ENCODE measurements around the gene MED15. TPM values are rescaled to one million over a fixed set of nuclear protein-coding genes. Genes with fewer than 3 reads are reported as not detected.

The MED15 gene
- total and polyA plus RNA-seq, 3 experiments from 2014 or later: 98.0 to 120 (median 106) TPM

- Histone ChIP-seq H3K4me3 (ENCODE audit: low read length) (no peak overlapping the region), H3K27ac (ENCODE audit: low read depth, low read length) (no peak overlapping the region), H3K9me3 (ENCODE audit: low read length) (no peaks in the 10 kb centered on the region), H3K36me3 (ENCODE audit: insufficient read depth, low read length) (peaks cover 82% of the 10 kb centered on the region), H3K4me1 (ENCODE audit: insufficient read depth, low read length) (peaks cover 34% of the 10 kb centered on the region), H3K27me3 (ENCODE audit: insufficient read depth, low read length, poor library complexity, severe bottlenecking) (no peaks in the 10 kb centered on the region)
- ChIA-PET CTCF (interaction anchor here (0.8 to 6.1 kb wide), 3 partner anchors 11 to 158 kb away, joined by 3 to 25 read pairs (median 19); no protein-coding TSS in a partner anchor), POLR2A (interaction anchor here (0.6 to 0.7 kb wide), 3 partner anchors 8 to 469 kb away, joined by 3 to 6 read pairs (median 4); no protein-coding TSS in a partner anchor)
- Mint-ChIP-seq H3K36me3 (peaks cover 0 to 97% (median 17%) of the 10 kb centered on the region in 3 donors), H3K4me1 (peaks cover 59 to 82% (median 62%) of the 10 kb centered on the region in 3 donors), H3K27me3 (no peaks in the 10 kb centered on the region), H3K9me3 (no peaks in the 10 kb centered on the region), H3K27ac (peak overlapping the region in 5 of 8 donors; percentile 19 to 66 (median 55)), H3K4me3 (peak overlapping the region in 1 of 7 donors; percentile 71)
- no peak for DNase-seq
These were observed 68.5 kb downstream of the MED15 start for GRCh38 chr22:20575724-20576444.

- Mint-ChIP-seq H3K27ac (peak overlapping the region in 7 of 8 donors; percentile 29 to 88 (median 66)), H3K27me3 (no peaks in the 10 kb centered on the region), H3K36me3 (peaks cover 0 to 96% (median 17%) of the 10 kb centered on the region in 3 donors), H3K4me3 (peak overlapping the region in 2 of 7 donors; percentile 56 to 71), H3K4me1 (peaks cover 53 to 81% (median 58%) of the 10 kb centered on the region in 3 donors), H3K9me3 (no peaks in the 10 kb centered on the region)
- POLR2A ChIA-PET: no interaction called here
- peak in 1 of 5 donors; percentile 31 for DNase-seq
- no peaks in the 10 kb centered on the region for H3K27me3 ChIP-seq (ENCODE audit: insufficient read depth, low read length, poor library complexity, severe bottlenecking)
- CTCF ChIA-PET: interaction anchor here (5.3 to 6.1 kb wide), 2 partner anchors 10 to 23 kb away, joined by 25 to 38 read pairs; no protein-coding TSS in a partner anchor
- no peak overlapping the region for H3K4me3 ChIP-seq (ENCODE audit: low read length)
- peaks cover 28% of the 10 kb centered on the region for H3K4me1 ChIP-seq (ENCODE audit: insufficient read depth, low read length)
- no peaks in the 10 kb centered on the region for H3K9me3 ChIP-seq (ENCODE audit: low read length)
- peaks cover 82% of the 10 kb centered on the region for H3K36me3 ChIP-seq (ENCODE audit: insufficient read depth, low read length)
- no peak overlapping the region for H3K27ac ChIP-seq (ENCODE audit: low read depth, low read length)
These were observed 69.0 kb downstream of the MED15 start for GRCh38 chr22:20576445-20576816.

GRCh38 chr22:20577045-20577444 is 69.6 kb downstream of the MED15 start:
- H3K9me3 ChIP-seq (ENCODE audit: low read length): no peaks in the 10 kb centered on the region
- H3K4me3 ChIP-seq (ENCODE audit: low read length): no peak overlapping the region
- CTCF ChIA-PET: interaction anchor here (5.3 to 6.1 kb wide), 2 partner anchors 11 to 24 kb away, joined by 25 to 38 read pairs; no protein-coding TSS in a partner anchor
- H3K4me1 Mint-ChIP-seq: peaks cover 47 to 80% (median 57%) of the 10 kb centered on the region in 3 donors
- POLR2A ChIA-PET: no interaction called here
- peaks cover 22% of the 10 kb centered on the region for H3K4me1 ChIP-seq (ENCODE audit: insufficient read depth, low read length)
- no peaks in the 10 kb centered on the region for H3K9me3 Mint-ChIP-seq
- H3K36me3 ChIP-seq (ENCODE audit: insufficient read depth, low read length): peaks cover 82% of the 10 kb centered on the region
- no peaks in the 10 kb centered on the region for H3K27me3 Mint-ChIP-seq
- H3K27ac ChIP-seq (ENCODE audit: low read depth, low read length): no peak overlapping the region
- no peaks in the 10 kb centered on the region for H3K27me3 ChIP-seq (ENCODE audit: insufficient read depth, low read length, poor library complexity, severe bottlenecking)
- H3K36me3 Mint-ChIP-seq: peaks cover 0 to 96% (median 14%) of the 10 kb centered on the region in 3 donors
- H3K27ac Mint-ChIP-seq: peak overlapping the region in 5 of 8 donors; percentile 12 to 85 (median 75)
- DNase-seq: no peak
- peak overlapping the region in 1 of 7 donors; percentile 56 for H3K4me3 Mint-ChIP-seq

- H3K27me3 ChIP-seq (ENCODE audit: insufficient read depth, low read length, poor library complexity, severe bottlenecking): no peaks in the 10 kb centered on the region
- peak overlapping the region in 2 of 7 donors; percentile 53 to 88 for H3K4me3 Mint-ChIP-seq
- H3K36me3 Mint-ChIP-seq: peaks cover 0 to 94% (median 14%) of the 10 kb centered on the region in 3 donors
- POLR2A ChIA-PET: no interaction called here
- H3K9me3 Mint-ChIP-seq: no peaks in the 10 kb centered on the region
- H3K27me3 Mint-ChIP-seq: no peaks in the 10 kb centered on the region
- H3K9me3 ChIP-seq (ENCODE audit: low read length): no peaks in the 10 kb centered on the region
- no peak overlapping the region for H3K4me3 ChIP-seq (ENCODE audit: low read length)
- peaks cover 18% of the 10 kb centered on the region for H3K4me1 ChIP-seq (ENCODE audit: insufficient read depth, low read length)
- CTCF ChIA-PET: interaction anchor here (5.3 to 6.1 kb wide), 2 partner anchors 11 to 25 kb away, joined by 25 to 38 read pairs; no protein-coding TSS in a partner anchor
- H3K4me1 Mint-ChIP-seq: peaks cover 42 to 76% (median 54%) of the 10 kb centered on the region in 3 donors
- peaks cover 78% of the 10 kb centered on the region for H3K36me3 ChIP-seq (ENCODE audit: insufficient read depth, low read length)
- no peak for DNase-seq
- H3K27ac Mint-ChIP-seq: peak overlapping the region in 6 of 8 donors; percentile 24 to 89 (median 66)
- H3K27ac ChIP-seq (ENCODE audit: low read depth, low read length): no peak overlapping the region
These were observed 70.2 kb downstream of the MED15 start for GRCh38 chr22:20577549-20577975.

GRCh38 chr22:20578192-20578591 is 70.8 kb downstream of the MED15 start:
- Mint-ChIP-seq H3K27me3 (no peaks in the 10 kb centered on the region), H3K9me3 (no peaks in the 10 kb centered on the region), H3K4me3 (no peak overlapping the region), H3K4me1 (peaks cover 40 to 74% (median 53%) of the 10 kb centered on the region in 3 donors), H3K36me3 (peaks cover 0 to 94% (median 14%) of the 10 kb centered on the region in 3 donors), H3K27ac (peak overlapping the region in 5 of 8 donors; percentile 24 to 79 (median 66))
- H3K27ac ChIP-seq (ENCODE audit: low read depth, low read length): no peak overlapping the region
- peaks cover 77% of the 10 kb centered on the region for H3K36me3 ChIP-seq (ENCODE audit: insufficient read depth, low read length)
- no peak for DNase-seq
- H3K4me3 ChIP-seq (ENCODE audit: low read length): no peak overlapping the region
- CTCF ChIA-PET: interaction anchor here (5.3 to 6.1 kb wide), 2 partner anchors 12 to 25 kb away, joined by 25 to 38 read pairs; no protein-coding TSS in a partner anchor
- H3K4me1 ChIP-seq (ENCODE audit: insufficient read depth, low read length): peaks cover 18% of the 10 kb centered on the region
- POLR2A ChIA-PET: no interaction called here
- H3K27me3 ChIP-seq (ENCODE audit: insufficient read depth, low read length, poor library complexity, severe bottlenecking): no peaks in the 10 kb centered on the region
- no peaks in the 10 kb centered on the region for H3K9me3 ChIP-seq (ENCODE audit: low read length)

GRCh38 chr22:20578707-20579106 is 71.3 kb downstream of the MED15 start:
- DNase-seq: no peak
- ChIA-PET POLR2A (no interaction called here), CTCF (interaction anchor here (5.3 to 6.1 kb wide), 2 partner anchors 12 to 26 kb away, joined by 25 to 38 read pairs; no protein-coding TSS in a partner anchor)
- H3K36me3 ChIP-seq (ENCODE audit: insufficient read depth, low read length): peaks cover 77% of the 10 kb centered on the region
- Mint-ChIP-seq H3K27ac (peak overlapping the region in 5 of 8 donors; percentile 24 to 76 (median 55)), H3K9me3 (no peaks in the 10 kb centered on the region), H3K4me1 (peaks cover 35 to 68% (median 48%) of the 10 kb centered on the region in 3 donors), H3K27me3 (no peaks in the 10 kb centered on the region), H3K4me3 (peak overlapping the region in 1 of 7 donors; percentile 70), H3K36me3 (peaks cover 0 to 94% (median 12%) of the 10 kb centered on the region in 3 donors)
- H3K9me3 ChIP-seq (ENCODE audit: low read length): no peaks in the 10 kb centered on the region
- peaks cover 18% of the 10 kb centered on the region for H3K4me1 ChIP-seq (ENCODE audit: insufficient read depth, low read length)
- H3K27ac ChIP-seq (ENCODE audit: low read depth, low read length): no peak overlapping the region
- no peaks in the 10 kb centered on the region for H3K27me3 ChIP-seq (ENCODE audit: insufficient read depth, low read length, poor library complexity, severe bottlenecking)
- no peak overlapping the region for H3K4me3 ChIP-seq (ENCODE audit: low read length)

GRCh38 chr22:20579273-20580120 is 72.1 kb downstream of the MED15 start:
- H3K9me3 ChIP-seq (ENCODE audit: low read length): no peaks in the 10 kb centered on the region
- Mint-ChIP-seq H3K27ac (peak overlapping the region; percentile 17 to 92 (median 78)), H3K4me1 (peaks cover 33 to 63% (median 45%) of the 10 kb centered on the region in 3 donors), H3K9me3 (no peaks in the 10 kb centered on the region), H3K27me3 (no peaks in the 10 kb centered on the region), H3K4me3 (peak overlapping the region in 1 of 7 donors; percentile 85), H3K36me3 (peaks cover 0 to 94% (median 9%) of the 10 kb centered on the region in 3 donors)
- no peaks in the 10 kb centered on the region for H3K27me3 ChIP-seq (ENCODE audit: insufficient read depth, low read length, poor library complexity, severe bottlenecking)
- no peak for DNase-seq
- peaks cover 18% of the 10 kb centered on the region for H3K4me1 ChIP-seq (ENCODE audit: insufficient read depth, low read length)
- POLR2A ChIA-PET: interaction anchor here (0.6 kb wide), 1 partner anchor 33 kb away, joined by 7 read pairs; no protein-coding TSS in a partner anchor
- CTCF ChIA-PET: interaction anchor here (0.6 to 6.1 kb wide), 3 partner anchors 13 to 27 kb away, joined by 3 to 38 read pairs (median 25); no protein-coding TSS in a partner anchor
- no peak overlapping the region for H3K4me3 ChIP-seq (ENCODE audit: low read length)
- H3K27ac ChIP-seq (ENCODE audit: low read depth, low read length): no peak overlapping the region
- peaks cover 77% of the 10 kb centered on the region for H3K36me3 ChIP-seq (ENCODE audit: insufficient read depth, low read length)
